Activated CD8-positive, alpha-beta memory T cell treated with anti-CD3 and anti-CD28 coated beads for 24 hours (primary cell): Measurements from ENCODE around the gene CAMK2D.
"Not testable (repeated sequence)": the region's sequence is repeated elsewhere in the genome, so short reads cannot be mapped to it uniquely, and the experiment has no call there.

Source experiments
- DNase-seq: peaks from one replicate; pipeline ENCODE4 v3.0.0-alpha.2; 2020

CAMK2D gene

GRCh38 chr4:113727802-113728201, 33.7 kb downstream of the CAMK2D start:
- DNase-seq, result no peak

- DNase-seq, result no peak
These were observed 35.6 kb downstream of the CAMK2D start for GRCh38 chr4:113725963-113726362.

GRCh38 chr4:113718252-113718651, 43.3 kb downstream of the CAMK2D start:
- DNase-seq, result no peak

- DNase-seq, result no peak
These were observed 49.5 kb downstream of the CAMK2D start for GRCh38 chr4:113711883-113712662.

GRCh38 chr4:113708250-113708649, 53.3 kb downstream of the CAMK2D start:
- no peak for DNase-seq

- no peak for DNase-seq
These were observed 54.5 kb downstream of the CAMK2D start for GRCh38 chr4:113707048-113707447.

- DNase-seq, result not testable (repeated sequence)
These were observed 56.4 kb downstream of the CAMK2D start for GRCh38 chr4:113705097-113705496.

- DNase-seq, result not testable (repeated sequence)
These were observed 58.9 kb downstream of the CAMK2D start for GRCh38 chr4:113702596-113702995.

GRCh38 chr4:113701169-113701568, 60.4 kb downstream of the CAMK2D start:
- no peak for DNase-seq

GRCh38 chr4:113700602-113701150, 60.9 kb downstream of the CAMK2D start:
- no peak for DNase-seq

GRCh38 chr4:113699772-113700171, 61.8 kb downstream of the CAMK2D start:
- no peak for DNase-seq

- no peak for DNase-seq
These were observed 64.1 kb downstream of the CAMK2D start for GRCh38 chr4:113697429-113697828.

- no peak for DNase-seq
These were observed 66.0 kb downstream of the CAMK2D start for GRCh38 chr4:113695328-113696169.

- DNase-seq, result no peak
These were observed 67.5 kb downstream of the CAMK2D start for GRCh38 chr4:113694008-113694407.

- no peak for DNase-seq
These were observed 68.6 kb downstream of the CAMK2D start for GRCh38 chr4:113692809-113693411.

- DNase-seq, result no peak
These were observed 69.9 kb downstream of the CAMK2D start for GRCh38 chr4:113691676-113692075.

- DNase-seq, result no peak
These were observed 72.1 kb downstream of the CAMK2D start for GRCh38 chr4:113689394-113689793.

- no peak for DNase-seq
These were observed 74.3 kb downstream of the CAMK2D start for GRCh38 chr4:113687067-113687718.

GRCh38 chr4:113685157-113685556, 76.4 kb downstream of the CAMK2D start:
- not testable (repeated sequence) for DNase-seq

GRCh38 chr4:113684534-113685091, 76.9 kb downstream of the CAMK2D start:
- no peak for DNase-seq

GRCh38 chr4:113682730-113683537, 78.6 kb downstream of the CAMK2D start:
- peak; percentile 80 for DNase-seq

GRCh38 chr4:113678641-113679040, 82.9 kb downstream of the CAMK2D start:
- no peak for DNase-seq
